ENCODE results near the gene TREML1.

TREML1 gene

GRCh38 chr6:41177695-41178094 is 23.5 kb upstream of the TREML1 start:
- DNase-seq (ENCODE audit: low read depth in 2 of 2): no peak

DNA sequence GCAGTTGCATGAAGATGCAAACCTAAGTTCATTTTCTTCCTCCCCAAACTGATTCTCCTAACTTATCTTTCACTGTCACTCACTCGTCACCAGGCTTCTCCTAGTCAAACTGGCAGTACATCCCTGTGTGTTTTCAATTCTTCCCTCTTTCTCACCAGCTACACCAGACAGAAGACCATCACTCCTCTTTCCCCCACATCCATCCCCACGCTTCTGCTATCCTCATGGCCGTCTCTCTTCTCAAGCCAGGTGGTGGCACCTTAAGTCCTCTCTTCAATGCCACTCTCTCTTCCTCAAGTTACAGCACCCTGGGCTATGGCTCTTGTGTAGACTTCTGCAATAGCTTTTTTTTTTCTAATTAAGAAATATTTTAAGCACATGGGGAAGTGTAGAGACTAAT is 23.1 kb upstream of the TREML1 start:
- DNase-seq (ENCODE audit: low read depth in 2 of 2): no peak

DNA sequence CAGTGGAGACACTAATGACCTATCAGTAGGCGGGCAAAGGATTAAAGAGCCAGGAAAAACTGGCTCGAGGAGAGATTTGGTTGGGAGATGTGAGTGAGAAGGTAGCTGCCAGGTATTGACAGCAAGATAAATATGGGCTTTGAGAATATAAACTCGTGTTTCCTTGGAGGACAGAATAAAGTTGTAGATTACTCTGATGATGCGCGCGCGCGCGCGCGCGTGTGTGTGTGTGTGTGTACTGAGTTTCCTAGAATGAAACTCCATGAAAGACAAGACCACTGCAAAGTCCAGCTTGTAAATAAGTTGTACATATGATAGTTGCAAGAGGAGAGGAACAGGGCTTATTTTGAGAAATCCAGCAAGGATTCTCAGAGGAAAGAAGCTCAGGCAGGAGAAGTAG is 22.0 kb upstream of the TREML1 start:
- no peak for DNase-seq (ENCODE audit: low read depth in 2 of 2)

- DNase-seq (ENCODE audit: low read depth in 2 of 2): no peak
These were observed 20.9 kb upstream of the TREML1 start for GRCh38 chr6:41175084-41175483.

DNA sequence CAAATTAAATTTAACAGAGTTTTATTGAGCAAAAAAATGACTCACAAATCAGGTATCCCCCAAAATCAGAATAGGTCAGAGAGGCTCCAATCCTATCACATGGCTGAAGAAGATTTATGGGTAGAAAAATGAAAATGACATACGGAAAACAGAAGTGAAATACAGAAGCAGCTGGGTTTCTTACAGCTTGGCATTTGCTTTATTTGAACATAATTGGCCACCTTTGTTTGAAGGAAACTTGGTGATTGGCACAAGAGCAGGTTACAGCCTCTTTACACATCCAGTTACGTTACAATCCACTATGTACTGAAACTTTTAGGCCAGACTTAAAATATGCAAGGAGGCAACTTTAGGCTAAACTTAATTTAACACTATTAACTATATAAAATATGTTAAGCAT is 20.5 kb upstream of the TREML1 start:
- no peak for DNase-seq (ENCODE audit: low read depth in 2 of 2)

GRCh38 chr6:41171908-41172307 is 17.8 kb upstream of the TREML1 start:
- no peak for DNase-seq (ENCODE audit: low read depth in 2 of 2)

DNA sequence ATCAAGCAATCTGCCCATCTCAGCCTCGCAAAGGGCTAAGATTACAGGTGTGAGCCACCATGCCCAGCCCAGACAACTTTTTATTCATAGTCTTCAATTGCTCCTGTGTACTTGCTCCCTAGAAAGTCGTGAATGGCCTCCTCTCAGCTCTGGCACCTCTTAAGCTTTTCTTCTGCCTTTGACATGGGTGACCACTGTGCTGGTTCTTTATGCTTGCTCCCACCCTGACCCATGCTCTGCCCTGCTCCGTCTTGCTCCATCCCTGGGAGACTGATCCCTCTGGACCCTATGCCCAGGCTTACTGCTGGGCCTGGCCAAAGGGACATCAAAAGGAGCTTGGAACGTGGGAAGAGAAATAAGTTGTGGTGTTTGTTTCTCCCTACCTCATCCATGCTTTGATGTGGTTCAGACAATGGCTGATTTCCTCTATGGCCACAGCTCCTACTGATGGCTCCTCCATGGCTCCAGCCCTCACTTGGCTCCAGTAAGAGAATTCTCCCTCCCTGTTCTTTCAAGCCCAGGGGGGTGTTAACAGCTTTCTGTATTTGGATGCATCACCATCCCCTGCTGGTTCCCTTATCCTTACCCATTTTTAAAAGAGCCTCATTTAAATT is 16.5 kb upstream of the TREML1 start:
- no peak for DNase-seq (ENCODE audit: low read depth in 2 of 2)

GRCh38 chr6:41167173-41167963 is 13.2 kb upstream of the TREML1 start:
- no peak for DNase-seq (ENCODE audit: low read depth in 2 of 2)

DNA sequence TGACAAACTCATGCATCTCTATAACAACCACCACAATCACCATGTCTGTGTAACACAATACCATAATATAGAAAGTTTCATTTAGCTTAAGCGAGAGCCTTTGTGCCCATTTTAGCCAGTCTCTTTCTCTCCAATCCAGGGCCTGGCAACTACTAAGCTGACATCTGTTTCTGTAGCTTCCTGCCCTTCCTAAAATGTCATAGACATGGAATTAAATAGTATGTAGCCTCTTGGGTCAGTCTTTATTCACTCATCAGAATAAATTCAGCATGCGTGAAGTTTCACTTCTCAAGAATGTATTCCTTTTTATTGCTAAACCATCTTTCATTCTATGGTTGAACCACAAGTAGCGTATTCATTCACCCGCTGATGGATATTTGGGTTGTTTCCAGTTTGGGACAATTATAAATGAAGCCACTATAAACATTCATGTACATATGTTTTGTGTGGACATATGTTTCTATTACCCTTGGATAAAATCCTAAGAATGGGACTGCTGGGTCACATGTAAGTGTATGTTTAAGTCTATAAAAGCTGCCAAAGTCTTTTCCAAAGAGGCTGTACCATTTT is 10.5 kb upstream of the TREML1 start:
- no peak for DNase-seq (ENCODE audit: low read depth in 2 of 2)

- no peak for DNase-seq (ENCODE audit: low read depth in 2 of 2)
These were observed 9.2 kb upstream of the TREML1 start for GRCh38 chr6:41163419-41163717.

- DNase-seq (ENCODE audit: low read depth in 2 of 2): no peak
These were observed 8.7 kb upstream of the TREML1 start, which contains the start of gene TREM2 for GRCh38 chr6:41162687-41163418. Gene TREM2 (minus strand): TSS chr6:41163116. CDS start chr6:41163082, 34 bp downstream.

DNA sequence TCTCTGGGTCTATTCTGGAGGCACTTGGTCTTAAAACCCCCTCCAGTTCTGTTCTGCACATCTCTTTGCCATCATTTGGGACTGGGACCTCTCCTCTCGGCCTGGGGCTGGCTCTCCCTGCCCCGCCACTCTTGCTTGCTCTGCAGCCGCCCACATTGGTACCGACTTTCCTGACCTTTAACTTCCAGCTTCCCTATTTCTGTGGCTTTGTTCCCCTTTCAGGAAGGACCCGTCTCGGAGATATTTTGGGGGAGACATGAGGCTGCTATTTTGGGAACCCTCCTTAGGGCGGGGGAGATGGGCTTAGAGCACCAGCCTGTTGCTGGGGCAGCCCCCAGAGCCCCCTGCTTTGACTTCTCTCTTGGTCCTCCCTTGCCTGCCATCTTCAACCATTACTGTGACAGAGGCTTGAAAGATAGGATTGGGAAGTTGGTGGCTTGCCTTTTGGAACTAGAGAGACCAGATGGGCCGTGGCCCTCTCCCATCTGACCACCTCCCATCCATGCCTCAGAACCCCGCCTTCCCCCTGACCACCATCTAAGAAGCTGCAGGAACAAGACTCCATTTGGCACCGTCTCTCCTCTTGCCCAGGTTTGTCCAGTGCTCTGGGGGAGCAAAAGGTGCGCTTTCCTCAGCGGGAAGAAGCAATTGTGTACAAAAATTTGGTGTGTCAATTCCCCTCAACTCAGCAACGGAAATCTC is 7.9 kb upstream of the TREML1 start:
- no peak for DNase-seq (ENCODE audit: low read depth in 2 of 2)

- DNase-seq (ENCODE audit: low read depth in 2 of 2): no peak
These were observed 7.2 kb upstream of the TREML1 start for GRCh38 chr6:41161380-41161779.

GRCh38 chr6:41160933-41161332 is 6.8 kb upstream of the TREML1 start:
- no peak for DNase-seq (ENCODE audit: low read depth in 2 of 2)

GRCh38 chr6:41159415-41160082 is 5.4 kb upstream of the TREML1 start:
- no peak for DNase-seq (ENCODE audit: low read depth in 2 of 2)

DNA sequence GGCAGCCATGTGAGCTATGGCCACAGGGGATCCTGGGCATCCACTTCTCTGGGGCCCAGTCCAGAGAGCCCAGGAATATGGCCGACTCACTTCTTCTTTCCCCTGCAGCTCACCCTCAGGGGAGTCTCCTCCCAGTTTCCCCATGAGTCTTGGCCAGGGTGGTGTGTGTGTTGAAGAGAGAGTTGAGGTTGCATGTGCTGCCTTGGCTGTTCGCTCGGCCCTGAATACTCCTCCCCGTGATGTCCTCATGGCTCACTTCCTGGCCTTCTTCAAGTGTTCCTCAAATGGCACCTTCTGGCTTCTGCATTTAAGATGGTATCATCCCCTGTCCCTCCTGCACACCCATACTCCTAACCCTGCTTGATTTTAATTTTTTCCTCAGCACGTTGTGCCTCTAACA is 3.2 kb upstream of the TREML1 start:
- no peak for DNase-seq (ENCODE audit: low read depth in 2 of 2)

GRCh38 chr6:41156771-41157170 is 2.6 kb upstream of the TREML1 start:
- no peak for DNase-seq (ENCODE audit: low read depth in 2 of 2)

DNA sequence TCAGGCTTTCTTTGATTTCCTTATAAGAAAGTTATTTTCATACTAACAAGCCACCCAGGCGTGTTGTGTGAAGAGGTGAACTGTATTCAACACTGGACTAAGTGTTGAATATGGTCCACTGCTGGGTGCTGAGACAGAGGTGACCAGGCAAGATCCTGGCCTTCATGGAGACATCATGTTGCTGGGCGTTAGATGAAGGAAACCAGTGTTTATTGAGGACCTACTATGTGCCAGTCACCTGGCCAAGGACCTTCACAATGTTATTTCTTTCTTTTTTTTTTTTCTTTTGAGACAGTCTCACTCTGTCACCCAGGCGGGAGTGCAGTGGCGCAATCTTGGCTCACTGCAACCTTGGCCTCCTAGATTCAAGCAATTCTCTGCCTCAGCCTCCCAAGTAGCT is 1.9 kb upstream of the TREML1 start:
- DNase-seq (ENCODE audit: low read depth in 2 of 2): no peak

- no peak for DNase-seq (ENCODE audit: low read depth in 2 of 2)
These were observed 1.1 kb upstream of the TREML1 start for GRCh38 chr6:41155132-41155805.

GRCh38 chr6:41153451-41153850 is 696 bp downstream of the TREML1 start:
- no peak for DNase-seq (ENCODE audit: low read depth in 2 of 2)

- no peak for DNase-seq (ENCODE audit: low read depth in 2 of 2)
These were observed 3.5 kb downstream of the TREML1 start for GRCh38 chr6:41150671-41151070.

All from activated CD8-positive, alpha-beta memory T cell treated with anti-CD3 and anti-CD28 coated beads for 4 hours (primary cell).